ENCODE measurements around the gene CELSR1.
"Not testable (repeated sequence)": the region's sequence is repeated elsewhere in the genome, so short reads cannot be mapped to it uniquely, and the experiment has no call there.

The CELSR1 gene

GRCh38 chr22:46512683-46513082 is 24.7 kb downstream of the CELSR1 start:
- no peak for DNase-seq

- DNase-seq: no peak
These were observed 25.4 kb downstream of the CELSR1 start for GRCh38 chr22:46512039-46512370.

- DNase-seq: peak; percentile 4
These were observed 26.0 kb downstream of the CELSR1 start for GRCh38 chr22:46511151-46512038.

GRCh38 chr22:46509416-46510089 is 27.9 kb downstream of the CELSR1 start:
- DNase-seq: no peak

DNA sequence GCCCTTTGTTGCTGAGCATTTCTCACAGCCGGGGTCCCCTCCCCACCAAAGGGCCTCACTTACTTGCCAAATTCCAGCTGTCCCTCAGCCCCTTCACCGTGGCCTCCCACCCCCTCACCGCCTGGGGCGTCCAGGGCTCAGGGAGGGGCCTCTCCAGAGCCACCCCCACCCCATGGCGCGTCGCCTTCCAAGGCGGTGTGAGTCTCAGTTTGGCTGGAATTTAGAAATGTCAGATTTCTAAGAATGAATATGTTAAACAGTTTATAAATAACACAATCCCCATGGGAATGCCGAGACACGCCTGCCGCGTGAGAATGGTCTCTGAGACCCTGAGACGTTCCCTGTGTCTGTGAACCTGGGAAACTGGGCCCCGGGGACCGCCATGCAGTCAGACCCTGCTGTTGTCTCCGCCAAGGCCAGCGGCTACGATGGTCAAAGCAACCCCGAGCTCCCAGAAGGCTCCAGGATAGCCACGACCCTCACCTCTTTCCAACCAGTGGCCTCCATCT is 28.9 kb downstream of the CELSR1 start:
- DNase-seq: peak; percentile 21

DNA sequence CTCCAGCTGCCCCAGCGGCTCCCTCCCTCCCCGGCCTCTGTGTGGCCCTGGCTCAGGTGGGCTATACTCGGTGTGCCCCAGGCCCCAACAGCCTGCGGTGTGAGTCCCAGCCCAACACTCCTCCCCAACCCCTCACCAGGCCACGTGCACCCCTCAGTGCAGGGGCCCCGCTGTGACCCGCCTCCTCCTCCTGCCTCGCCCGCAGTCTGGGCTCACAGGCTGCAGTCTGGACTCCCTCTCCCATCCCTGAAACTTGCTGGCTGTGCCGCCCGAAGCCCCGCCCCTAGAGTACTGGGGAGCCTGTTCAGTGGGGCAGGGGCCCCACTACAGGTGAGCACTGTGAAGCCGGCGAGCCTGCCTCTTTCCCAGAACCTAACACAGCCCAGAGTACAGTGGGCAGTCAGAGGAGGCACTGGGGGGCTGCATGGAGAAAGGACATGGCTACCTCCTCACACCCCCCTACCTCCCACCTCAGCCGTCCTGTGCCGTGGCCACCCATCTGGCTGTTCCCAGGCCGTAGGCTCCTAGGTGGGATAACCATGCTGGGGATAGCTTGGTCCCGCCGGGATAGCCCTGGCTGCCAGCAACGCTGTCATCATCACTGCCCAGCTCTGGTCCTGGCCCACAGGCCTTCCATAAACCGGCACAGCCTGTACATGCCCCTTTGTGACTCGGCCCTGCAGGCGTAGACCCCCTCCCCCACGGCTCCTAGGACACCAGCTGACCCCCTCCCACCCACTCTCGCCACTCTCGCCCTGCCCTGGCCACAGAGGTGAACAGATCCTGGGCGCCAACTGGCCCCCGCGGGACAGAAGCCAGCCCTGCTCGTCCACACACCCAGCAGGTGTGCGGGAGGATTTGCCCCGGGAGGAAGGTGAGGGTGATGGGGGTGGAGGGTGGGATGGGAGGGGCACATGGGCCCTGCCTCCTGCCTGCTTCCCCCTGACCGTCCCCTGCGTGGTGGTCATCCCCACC is 29.7 kb downstream of the CELSR1 start:
- no peak for DNase-seq

GRCh38 chr22:46504584-46504983 is 32.8 kb downstream of the CELSR1 start:
- DNase-seq: no peak

DNA sequence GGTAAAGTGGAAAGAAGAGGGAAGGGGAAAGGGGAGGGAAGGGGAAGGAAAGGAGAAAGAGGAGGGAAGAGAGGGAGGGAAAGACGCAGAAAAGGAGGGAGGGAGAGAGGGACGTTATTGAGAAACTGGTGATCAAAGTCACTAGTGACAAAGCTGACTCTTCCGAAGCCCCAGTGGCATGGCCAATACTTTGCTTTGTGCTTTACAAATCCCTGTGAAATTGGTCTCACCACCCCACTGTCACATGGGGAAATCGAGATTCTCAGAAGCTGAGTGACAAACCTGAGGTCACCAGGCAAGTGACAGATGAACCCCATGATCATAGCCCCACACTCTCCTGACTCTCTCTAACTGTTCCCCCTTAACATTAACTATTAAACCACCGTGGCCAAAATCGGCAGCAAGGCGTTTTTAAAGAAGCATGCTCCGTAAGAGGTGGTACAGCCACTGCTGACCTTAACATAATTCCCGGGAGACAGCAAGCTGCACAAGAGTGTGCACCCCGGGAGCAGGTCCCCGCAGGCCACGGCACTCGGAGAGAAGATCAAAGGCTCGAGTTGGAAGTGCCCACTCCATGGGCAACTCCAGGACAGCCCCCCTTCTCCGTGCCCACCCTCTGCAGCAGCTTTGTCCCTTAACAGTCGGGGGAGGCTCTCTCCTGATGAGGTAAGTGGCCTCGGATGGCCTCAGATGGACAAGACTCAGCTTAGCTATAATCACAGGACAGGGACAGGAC is 34.8 kb downstream of the CELSR1 start:
- no peak for DNase-seq

DNA sequence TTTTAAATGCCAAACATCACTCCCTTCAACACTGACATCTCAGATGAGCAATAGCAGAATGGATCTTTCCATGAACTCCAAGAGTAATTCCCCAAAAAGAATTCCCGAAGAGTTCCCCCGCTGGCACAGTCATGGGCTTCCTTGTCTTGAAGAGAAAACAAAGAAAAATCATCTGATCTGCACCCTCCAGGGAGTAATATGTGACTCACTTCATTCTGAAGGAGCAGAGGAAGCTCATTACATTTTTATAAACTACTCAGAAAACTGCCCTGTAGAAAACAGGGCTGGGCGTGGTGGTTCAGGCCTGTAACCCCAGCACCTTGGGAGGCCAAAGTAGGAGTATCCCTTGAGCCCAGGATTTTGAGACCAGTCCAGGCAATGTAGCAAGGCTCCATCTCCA is 35.7 kb downstream of the CELSR1 start:
- peak; percentile 65 for DNase-seq

DNA sequence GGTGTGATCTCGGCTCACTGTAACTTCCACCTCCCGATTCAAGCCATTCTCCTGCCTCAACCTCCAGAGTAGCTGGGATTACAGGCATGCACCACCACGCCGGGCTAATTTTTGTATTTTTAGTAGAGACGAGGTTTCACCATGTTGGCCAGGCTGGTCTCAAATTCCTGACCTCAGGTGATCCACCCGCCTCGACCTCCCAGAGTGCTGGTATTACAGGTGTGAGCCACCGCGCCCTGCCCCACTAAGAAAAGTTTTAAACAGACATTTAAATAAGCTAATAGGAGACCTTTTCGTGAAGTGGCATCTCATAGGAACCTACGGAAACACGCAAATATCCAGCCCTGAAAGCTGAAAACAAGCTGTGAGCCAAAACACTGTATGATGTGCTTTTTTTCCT is 36.2 kb downstream of the CELSR1 start:
- DNase-seq: not testable (repeated sequence)

- DNase-seq: no peak
These were observed 37.2 kb downstream of the CELSR1 start for GRCh38 chr22:46500201-46500600.

- DNase-seq: no peak
These were observed 37.6 kb downstream of the CELSR1 start for GRCh38 chr22:46499805-46500189.

DNA sequence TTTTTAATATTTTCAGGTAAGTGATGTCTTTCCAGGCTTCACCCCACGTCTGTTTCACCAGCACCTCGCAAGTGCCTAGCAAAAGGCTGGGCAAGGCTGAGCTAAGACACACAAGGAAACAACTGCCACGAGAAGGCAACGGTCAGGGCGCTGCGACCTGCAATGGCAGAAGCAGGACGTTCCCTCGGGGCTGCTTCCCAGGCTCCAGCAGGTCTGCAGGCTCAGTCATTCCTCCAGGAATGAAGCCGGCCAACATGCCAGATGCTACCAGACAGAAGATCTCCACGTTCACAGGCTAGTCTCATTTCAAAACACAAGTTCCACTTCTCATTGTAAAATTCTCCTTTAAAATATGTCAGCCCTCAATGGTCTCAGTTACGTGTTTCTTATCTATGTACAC is 45.5 kb downstream of the CELSR1 start:
- DNase-seq: no peak

GRCh38 chr22:46490538-46490937 is 46.9 kb downstream of the CELSR1 start:
- DNase-seq: no peak

DNA sequence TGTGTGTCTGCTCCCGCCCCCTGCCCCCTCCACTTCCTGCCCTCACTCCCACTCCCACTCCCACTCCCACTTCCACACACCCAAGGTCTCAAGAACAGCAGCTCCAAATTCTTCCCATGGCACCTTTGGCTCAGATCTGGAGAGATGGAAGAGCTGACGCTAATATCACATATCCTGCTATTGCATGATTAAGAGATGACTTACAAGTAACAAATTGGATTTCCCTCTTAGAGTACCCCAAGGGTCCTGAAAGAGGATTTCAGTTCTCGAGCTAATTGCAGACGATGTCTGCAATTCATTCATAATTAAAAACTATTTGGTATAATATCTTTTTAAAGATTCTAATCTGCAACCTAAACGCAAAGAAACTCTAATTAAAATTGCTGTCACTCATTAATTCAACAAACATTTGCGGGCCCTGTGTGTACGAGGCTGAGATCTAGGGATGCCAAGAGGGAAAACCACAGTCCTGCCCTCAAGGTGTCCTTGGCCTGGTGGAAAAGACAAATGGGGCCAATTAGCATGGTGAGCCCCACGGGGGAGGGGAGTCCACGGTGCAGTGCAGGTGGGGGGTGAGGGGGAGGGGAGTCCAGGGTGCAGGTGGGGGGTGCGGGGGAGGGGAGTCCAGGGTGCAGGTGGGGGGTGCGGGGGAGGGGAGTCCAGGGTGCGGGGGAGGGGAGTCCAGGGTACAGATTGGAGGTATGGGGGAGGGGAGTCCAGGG is 50.3 kb downstream of the CELSR1 start:
- no peak for DNase-seq

GRCh38 chr22:46484861-46485595 is 52.4 kb downstream of the CELSR1 start:
- DNase-seq: peak; percentile 26

GRCh38 chr22:46484156-46484860 is 53.1 kb downstream of the CELSR1 start:
- no peak for DNase-seq

GRCh38 chr22:46483353-46483752 is 54.1 kb downstream of the CELSR1 start:
- no peak for DNase-seq

DNA sequence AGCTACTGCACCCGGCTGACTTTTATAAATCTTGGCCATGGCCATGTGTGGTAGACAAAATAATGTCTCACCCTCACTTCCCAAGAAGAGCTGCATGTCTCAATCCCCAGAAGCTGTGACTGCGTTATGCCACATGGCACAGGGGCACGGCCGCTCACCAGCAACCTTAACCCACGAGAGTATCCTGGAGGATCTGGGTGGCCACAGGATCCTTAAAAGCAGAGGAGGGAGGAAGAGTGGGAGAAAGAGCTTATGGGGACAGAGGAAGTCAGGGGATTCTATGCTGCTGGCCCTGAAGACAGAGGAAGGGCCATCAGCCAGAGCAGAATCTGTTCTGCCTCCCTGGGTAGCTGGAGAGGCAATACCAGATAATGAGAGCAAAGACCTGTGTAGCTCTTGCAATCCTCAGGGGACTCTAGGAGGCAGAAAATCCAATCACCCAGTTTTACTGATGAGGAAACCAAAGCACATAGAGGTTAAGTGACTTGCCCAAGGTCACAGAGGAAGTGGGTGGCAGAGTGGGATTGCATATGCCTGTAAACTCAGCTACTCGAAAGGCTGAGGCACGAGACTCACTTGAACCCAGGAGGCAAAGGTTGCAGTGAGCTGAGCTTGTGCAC is 55.3 kb downstream of the CELSR1 start:
- no peak for DNase-seq

All from fibroblast of skin of abdomen (primary cell).